NCI-H1694 treated with DMSO at 0.1 percent for 48 hours (cell line): ENCODE data around the gene YBX1.
"Not testable (repeated sequence)": the region's sequence is repeated elsewhere in the genome, so short reads cannot be mapped to it uniquely, and the experiment has no call there.

ENCODE experiments used
- DNase-seq: peaks from one replicate; lab custom pipeline; 2025; lab: John Stamatoyannopoulos, UW

Gene YBX1

DNA sequence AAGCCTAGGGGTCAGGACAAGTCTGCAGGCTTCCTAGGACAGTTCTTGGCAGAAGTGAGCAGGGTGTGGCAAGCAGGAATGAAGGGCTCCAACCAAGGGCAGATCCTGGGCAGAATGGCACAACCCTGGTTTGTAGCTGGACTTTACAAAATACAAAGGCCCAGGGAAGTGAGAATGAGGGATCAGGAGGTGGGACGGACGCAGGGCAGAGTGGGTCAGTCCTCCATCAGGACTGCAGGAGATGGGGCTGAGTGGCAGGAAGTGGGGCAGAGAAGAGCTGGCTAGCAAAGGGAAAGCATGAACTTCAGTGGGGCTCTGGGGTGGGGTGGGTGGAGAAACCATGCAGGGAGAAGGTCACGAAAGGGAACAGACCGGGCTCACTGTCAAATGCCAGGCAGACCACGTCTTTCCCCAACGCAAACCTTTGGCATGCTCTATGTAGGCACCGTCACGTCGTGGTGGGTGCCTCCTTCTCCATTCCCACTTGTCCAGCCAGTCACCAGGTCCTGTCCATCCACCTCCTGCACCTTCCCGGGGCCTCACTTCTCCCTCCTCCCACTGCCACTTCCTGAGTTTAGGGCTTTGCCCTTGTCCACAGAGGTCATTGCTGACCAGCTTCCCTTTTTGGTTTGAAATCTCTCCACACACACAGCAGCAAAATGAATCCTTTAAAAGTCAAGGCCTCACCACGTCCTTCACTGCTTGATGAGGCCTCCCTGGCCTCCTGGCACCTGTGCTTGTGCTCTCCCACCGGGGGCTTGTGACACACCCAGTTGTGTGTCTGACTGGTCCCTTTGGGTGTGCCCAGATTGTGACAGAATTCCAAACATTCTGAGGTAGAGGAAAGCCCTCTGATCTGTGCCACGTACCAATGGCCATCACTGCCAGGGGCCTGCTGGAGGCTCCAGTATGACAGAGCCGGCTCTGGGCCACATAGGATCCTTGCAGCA, 66.5 kb downstream of the YBX1 start:
- DNase-seq = no peak

DNA sequence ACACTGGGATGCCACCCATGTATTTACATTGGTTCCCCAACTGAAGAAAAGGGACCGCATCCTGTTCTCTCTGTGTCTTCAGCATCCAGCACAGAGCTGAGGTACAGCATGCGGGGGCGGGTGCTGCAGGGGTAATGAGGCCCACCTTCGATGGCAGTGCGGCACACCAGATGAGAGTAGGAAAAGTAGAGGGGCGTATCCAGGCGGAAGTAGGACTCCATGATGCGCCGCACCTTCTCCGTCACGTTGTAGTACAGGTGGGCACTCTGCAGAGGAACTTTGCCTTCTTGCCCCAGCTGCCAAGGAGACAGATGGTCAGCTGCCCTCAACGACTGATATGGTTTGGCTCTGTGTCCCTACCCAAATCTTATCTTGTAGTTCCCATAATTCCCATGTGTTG, 67.8 kb downstream of the YBX1 start:
- DNase-seq = no peak

DNA sequence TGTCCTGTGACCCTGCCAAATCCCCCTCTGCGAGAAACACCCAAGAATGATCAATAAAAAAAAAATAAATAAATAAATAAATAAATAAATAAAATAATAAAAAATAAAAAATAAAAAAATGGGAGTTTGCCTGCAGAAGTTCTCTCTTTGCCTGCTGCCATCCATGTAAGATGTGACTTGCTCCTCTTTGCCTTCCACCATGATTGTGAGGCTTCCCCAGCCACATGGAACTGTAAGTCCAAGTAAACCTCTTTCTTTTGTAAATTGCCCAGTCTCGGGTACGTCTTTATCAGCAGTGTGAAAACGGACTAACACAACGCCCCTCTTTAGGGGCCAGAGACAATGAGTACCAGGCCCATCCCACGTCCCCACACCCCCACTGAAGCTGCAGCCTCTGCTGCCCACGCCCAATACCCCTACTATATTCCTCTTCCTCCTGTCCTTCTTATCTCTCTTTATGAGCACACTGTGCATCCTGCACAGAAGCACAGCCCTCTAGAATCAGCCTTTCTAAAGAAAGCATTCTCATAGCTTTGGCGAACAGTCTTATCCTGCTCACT, 69.4 kb downstream of the YBX1 start:
- DNase-seq = not testable (repeated sequence)

DNA sequence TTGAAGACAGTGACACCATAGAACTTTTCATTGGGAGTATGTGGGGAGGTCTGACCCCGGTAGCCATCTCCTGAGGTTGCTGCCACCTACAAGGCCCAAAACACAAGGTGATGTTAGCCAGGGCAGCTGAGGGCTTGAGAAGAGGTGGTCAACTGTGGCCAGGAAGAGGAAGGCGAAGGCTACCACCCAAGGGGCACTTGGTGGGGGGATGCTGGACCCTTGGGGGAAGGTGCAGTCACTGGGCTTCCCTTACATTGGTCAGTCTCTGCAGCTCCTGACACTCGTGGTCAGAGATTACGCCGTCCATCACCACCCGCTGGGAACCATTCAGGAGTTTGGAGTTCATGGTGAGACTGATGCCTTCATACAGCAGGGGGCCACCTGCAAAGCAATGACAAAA, 70.1 kb downstream of the YBX1 start:
- DNase-seq = no peak

DNA sequence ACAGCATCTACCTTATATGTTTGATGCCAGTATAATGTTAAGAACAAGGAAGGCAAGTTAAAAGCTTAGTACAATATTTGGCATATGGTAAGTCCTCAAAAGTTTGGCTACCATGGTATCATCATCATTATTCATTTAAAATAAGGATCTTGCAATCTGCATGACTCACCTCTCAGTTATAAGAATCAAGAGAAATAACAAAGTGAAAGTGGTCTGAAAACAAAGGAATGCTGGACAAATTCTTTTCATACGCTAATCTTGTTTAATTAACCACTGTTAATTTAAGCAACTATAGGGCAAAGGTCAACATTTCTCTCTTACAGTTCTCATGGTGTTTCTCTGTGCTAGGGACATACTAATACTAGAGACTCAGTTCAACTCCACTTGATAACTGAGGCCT, 70.9 kb downstream of the YBX1 start:
- DNase-seq = no peak
